ENCODE data around the gene SUGCT.
"Not testable (repeated sequence)": the region's sequence is repeated elsewhere in the genome, so short reads cannot be mapped to it uniquely, and the experiment has no call there.

SUGCT gene

DNA sequence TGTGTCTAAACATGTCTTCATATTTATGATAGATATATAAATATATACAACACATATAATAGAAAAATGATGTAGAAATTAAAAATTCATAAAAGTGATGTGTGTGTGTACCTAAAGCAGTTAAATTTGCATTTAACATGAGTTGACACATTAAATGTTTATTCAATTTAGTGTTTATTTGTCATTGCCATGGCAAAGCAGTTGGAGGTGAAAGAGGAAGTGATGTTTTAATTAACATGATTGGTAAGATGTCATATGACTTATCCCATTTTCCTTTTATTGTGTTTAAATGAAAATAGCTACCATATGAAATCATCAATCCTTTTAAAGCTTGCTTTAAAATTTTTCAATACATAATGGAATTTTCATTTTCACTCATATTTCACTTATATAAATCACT lies 452.6 kb downstream of the SUGCT start:
- DNase-seq: no peak

DNA sequence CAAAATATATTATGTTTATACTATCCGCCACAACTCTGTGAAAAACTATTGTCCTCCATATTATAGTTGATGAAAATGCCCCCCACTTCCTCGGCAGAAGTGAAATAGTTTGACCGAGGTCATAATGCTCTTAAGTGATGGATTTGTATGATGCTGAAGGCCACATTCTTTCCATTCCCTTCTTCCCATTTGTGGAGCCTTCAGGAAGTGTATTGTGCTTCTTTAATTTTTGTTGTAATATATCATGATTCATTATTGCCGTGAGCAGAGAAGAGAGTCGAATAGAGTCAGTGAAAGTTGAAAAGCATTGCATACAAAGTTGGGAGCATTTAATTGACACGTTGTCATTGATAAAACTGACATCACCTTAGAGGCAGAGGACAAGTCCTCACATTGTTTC lies 460.3 kb downstream of the SUGCT start:
- DNase-seq: no peak

DNA sequence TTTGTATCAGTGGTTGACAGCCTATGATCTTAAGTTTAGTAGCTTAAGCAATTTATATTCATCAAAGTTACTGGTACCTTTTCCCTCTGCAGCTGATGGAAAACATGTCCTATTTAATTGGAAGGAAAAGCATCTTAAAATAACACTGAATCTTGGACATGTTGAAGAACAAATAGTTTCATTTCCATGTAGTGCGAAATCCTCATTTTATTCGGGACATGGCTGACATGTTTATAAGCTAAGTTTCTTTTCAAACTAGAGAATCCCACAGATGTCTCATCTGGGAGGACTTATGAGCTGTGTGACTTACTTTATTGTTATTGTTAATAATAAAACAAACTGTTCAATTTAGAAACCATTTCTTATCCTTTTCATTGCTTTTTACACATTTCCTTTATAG lies 461.0 kb downstream of the SUGCT start:
- no peak for DNase-seq

DNA sequence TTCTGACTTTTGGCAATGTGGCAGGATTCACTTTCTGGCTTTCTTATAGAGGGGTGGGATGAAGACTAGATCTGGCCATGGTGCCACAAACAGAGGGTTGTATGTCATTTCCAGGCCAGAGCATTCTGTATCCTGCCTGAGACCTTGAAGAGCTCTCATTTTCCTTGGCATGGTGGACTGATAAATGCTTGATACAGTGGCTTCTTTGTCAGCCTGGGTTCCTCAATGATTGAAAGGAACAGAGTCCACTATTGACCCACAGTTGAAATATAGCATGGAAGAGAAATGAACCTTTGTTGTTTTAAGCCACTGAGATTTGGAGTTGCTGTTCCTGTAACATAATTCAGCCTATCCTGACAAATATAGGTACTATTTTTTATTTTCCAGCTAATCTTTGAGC lies 462.7 kb downstream of the SUGCT start:
- DNase-seq: no peak

DNA sequence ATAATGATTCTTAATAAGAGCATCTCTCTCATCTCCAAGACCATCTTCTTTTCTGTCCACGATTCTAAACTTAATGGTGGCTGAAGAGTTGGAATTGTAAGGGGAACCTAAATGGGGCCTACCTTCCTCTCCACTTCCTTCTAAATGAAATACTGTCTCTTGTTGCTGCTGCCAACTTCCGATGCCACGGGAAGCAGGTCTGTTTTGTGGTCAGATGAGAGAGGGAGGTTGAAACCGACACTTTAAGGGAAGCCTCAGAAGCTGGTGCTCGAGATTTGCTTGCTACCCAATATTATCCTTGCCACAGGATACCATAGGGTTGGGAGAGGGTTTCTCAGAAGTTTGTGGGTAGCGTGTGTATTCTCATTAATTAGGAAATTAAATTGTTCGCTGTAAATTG lies 464.1 kb downstream of the SUGCT start:
- DNase-seq: no peak

DNA sequence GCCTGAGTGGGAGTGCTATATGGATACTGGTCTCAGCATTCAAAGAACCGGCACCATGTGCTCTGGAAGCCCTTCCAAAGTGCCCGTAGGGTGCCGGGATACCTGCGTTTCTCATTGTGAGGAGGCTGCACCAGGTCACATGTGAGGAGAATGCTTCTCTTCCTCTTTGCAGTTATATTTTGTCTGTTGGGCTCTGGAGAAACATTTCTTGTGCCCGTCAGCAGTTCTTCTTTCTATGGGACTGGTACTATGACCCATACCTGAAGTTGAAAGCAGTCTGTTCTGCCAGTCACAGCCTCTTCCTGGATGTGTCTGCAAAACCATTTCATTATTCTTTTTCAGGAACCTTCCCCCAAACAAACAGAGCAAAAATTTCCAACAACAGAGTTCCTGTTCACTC lies 465.0 kb downstream of the SUGCT start:
- DNase-seq: no peak

DNA sequence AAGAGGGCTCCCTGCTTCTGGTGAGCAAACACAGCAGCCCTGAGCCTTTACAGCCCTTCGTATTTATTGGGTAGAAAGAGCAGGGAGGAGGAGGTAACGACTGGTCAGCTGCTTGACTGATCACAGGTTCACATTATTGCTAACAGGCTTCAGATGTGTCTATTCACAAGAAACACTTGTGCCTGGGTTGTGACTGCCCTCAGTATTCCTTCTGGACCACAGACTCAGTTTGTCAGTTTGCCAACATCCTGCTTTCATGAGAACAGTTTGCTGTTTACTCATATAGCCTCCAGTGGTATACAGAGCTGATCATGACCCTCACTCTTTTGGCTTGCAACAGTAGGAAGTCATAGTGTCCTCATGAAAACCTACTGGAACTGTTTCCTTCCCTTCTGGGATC lies 467.5 kb downstream of the SUGCT start:
- not testable (repeated sequence) for DNase-seq

DNA sequence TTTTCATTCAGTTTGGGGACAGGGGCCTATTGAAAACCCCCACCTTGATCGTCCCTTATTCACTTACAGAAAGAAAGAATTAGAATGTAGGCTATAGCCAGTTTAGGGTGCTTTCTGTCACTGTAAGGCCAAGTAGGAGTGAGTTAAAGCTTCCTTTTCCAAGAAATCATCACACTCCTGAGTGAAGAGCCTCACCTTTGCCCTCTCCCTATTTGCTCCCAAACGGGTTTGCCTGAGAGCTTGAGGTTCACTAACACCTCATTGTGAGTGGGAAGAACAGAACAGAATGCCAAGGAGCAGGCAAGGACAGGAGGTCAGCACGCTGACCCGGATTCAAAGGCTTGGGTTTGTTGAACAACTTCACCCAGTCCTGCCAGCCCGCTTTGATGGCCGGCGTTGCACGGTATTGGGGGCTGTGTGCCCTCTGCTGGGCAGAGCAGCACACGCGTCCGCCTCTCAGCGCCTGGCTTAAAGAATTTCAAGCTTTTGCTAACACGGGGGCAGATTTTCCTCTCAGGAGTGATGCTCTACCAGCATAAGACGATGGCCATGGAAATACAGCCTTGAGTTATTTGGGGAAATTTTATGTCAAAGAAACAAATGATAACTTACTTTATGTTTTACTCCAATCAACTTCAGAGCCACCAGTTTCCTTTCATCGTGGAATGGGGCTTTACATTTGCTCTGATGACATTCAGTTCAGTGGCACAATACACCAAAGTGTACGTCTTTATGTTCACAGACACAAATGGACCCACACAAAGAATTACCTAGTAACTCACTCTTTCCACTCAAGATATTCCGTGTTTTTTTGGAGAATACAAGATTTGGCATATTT lies 470.0 kb downstream of the SUGCT start:
- DNase-seq: no peak

DNA sequence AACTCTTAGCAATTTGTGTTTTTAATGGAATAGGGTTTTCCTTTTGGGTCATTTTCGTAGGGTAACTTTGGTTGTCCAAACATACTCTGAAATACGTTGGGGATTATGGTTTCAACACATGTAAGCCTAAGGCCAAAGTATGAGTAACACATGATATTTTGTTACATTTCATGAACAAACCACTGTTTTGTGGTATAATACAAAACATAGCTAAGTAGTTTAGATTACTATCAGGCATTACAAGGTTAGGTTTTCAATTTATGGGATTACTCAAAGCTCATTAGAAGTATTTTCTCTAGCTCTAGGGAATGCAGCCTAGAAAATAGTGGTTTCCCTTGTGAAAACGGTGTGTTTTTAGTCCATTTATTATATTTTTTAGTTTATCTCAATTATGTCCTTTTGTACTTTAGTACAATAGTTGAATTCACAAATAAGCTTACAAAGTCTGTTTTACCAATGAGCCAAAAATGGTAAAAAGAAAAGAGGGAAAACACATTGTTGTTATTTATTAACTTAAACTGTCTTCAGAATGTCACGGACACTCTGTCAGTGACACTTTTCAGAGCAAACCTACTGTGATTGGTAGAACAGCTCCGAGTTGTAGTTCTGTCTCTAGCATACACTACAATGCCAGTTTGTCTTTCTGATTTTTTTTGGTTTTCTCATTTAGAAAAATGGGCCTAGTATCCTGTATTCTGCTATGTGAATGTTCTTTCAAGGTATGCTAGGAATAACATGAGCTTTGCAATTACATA lies 473.7 kb downstream of the SUGCT start:
- DNase-seq: no peak

DNA sequence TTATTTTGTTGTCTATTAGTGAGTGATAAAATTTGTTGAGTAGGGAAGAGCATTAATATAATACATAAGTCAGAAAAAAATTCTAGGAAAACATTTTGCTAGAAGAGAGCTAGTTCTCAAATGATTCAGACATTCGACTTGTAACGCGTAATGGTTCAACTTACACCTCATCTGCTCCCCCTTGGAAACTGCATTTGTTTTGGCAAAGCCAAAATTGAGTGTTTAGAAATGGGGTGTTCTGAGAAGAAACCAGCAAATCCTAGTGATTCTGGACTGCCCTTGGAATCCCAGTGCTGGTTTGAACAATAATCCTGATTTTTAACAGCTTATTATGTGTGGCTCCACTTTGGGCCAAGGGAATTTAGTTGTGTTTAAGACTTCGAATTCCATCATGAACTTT lies 475.7 kb downstream of the SUGCT start:
- DNase-seq: no peak

DNA sequence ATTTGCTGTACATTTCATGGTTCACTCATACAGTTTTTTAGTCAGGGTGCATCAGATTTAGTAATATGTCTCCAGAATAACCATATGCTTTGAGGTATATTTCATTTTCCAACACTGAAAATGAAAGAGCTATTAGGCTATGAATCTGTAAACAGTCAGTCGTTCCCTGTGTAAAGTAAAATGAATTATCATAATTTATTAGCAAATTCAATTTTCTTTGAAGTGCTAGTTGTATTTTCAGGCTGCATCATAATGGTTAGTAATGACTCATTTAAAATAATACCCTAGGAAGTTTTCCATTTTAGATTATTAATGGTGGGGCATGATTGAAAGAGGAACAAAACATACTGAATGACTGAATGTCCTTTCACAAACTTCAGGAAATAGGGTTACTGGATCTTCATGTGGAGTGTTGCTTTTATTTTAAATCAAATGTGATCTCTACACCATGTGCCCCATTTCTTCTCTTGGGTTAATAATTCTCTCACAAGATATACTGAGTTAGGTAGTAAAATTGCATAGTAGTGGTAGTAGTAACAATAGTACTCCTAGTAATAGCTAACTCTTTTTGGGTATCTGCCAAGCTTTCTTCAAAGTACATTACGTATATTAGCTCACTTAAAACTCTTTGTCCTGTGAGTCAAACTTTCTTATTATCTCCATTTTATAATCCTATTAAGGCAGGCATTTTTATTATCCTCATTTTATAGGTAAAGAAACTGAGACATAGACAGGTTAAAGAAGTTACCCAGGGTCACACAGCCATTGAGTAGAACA lies 476.5 kb downstream of the SUGCT start:
- DNase-seq: no peak

DNA sequence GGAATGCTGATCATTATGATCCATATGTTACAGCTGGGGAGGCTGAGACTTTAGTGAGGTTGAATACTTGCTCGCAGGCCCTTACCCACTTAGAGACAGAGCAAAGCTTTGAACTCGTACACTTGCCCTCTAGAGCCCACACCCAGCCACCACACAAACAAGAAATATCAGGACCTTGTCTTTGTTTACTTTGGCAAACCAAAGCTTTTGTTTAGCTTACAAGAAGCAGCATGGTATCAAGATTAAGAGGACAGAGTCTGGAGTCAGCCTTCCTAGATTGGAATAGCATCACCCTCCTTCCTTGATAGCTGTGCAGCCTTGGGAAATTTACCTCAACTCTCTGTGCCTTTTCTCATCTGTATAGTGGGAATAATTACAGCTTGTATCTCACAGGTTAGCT lies 477.5 kb downstream of the SUGCT start:
- no peak for DNase-seq

DNA sequence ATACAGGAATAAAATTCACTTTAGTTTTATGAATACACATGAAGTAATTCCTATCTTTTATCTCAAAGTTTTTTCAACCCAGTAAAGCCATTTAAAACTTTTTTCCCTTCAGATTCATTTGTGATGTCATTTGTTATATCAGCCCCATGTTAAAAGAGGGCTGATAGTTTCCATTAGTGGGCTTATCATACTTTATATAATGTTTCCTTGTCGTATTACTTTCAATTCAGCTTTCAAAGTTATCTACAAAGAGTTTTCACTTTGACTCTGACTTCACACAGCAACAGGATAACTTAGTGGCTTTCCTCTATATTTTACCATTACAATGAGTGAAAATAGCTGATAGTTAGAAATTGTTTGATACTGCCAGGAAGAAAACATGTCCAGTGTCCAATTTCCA lies 484.8 kb downstream of the SUGCT start:
- DNase-seq: no peak

DNA sequence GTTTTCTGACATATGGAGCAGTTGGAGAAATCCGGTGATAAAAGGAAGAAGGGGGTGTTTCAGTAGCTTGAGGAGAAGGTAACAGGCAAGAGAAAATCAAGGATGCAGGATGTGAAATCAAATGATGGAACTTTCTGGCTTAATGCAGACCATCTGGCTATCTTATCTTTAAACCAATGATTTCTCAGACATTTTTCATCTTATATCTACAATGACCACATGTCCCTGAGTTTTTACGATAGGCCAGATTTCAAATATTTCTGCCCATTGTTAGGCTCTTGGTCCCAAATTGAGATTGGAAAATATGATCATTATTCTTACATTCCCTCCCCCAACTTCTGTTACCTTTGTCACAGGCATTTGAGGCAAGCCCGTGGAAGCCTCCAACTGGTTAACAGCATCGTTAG lies 486.8 kb downstream of the SUGCT start:
- DNase-seq: no peak

DNA sequence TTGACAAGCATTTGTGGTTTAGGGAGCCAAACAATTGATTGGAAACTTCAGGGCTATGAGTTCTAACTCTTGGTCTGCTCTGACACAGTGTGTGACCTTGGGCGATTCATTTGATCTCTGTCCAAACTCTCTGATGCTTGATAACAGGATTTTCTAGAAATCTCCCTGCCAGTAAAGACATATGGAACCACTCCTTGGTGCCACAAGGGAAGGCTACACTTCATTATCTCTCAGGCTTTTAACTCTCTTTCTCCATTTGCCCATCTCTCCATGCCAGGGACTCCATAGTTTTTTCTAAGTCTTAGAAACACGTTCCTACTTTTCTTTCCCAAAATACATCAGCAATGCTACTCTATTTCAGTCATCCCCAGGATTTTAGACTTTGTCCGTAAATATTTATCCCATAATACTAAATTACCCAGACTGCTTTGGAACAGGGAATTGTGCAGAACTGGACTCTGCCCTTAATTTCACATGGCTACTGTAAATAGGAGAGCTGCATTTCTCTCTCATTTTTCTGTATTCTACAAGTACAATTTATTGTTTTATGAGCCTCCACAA lies 488.2 kb downstream of the SUGCT start:
- no peak for DNase-seq

DNA sequence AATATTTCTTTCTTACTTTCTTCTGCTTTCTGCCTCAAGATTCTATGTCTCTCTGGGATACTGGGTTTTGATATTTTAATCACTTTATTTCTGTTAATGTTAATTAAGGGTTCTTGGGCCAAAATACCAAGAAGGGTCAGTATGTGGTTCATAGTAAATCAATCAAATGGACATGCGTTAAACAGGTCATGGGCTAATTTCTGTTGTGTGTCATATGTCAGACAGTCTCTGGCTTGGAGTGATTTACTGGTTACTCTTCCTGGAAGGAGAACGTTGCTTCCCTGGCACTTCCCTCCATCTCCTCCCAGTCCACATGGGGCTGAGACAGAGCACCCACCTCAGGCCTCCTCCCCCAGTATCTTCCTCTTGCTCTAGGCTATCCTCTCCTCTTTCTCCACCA lies 489.1 kb downstream of the SUGCT start:
- no peak for DNase-seq

DNA sequence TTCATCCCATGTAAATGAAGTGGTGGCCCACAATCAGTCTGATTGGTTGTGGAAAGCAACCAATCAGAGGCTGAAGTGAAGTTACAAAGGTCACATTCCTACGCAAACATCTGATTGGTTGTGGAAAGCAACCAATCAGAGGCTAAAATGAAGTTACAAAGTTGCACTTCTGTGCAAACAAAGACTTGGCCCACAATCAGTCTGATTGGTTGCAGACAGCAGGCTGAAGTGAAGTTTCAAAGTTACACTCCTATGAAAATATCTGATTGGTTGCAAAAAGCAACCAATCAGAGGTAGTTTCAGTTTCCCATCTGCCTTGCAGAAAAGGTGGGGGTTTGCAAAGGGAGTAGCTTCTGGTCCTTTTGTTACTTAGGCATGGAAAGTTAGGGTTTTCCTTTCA lies 492.6 kb downstream of the SUGCT start:
- DNase-seq: not testable (repeated sequence)

DNA sequence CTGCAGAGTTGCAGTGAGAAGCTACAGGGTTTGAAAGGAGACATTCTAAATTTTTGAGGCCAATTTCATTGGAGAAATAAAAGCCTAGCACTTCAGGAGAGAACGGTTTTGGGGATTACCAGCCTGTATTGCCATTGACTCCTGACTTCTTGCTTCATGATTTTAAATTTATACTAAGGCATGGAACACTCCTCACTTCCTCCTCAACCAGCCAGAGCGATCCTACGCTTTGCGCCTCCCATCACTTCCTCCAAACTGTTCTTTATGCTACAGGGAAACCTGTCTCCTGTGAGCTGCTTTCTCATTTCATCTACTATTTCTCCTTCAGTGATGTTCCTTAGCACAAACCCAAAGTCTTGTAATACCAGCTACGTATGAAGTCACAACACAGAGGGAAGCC lies 495.1 kb downstream of the SUGCT start:
- no peak for DNase-seq

DNA sequence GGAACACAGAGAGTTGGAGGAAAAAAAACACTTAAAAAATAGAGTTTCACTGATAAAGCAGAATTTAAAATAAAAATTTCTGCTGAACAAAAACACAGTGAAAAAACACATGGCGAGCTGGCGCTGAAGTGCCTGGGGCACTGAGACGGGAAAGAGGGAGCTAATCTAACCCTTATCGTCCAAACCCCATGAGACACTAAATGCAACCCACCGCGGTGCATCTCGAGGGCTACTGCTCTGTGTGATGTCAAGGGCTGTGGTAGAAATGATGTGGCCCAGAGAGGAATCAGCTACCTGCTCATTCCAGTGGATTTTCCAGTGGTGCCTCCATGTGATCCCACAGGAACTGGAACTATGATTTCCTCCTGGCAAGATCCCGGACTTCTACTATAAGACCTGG lies 499.3 kb downstream of the SUGCT start:
- no peak for DNase-seq

DNA sequence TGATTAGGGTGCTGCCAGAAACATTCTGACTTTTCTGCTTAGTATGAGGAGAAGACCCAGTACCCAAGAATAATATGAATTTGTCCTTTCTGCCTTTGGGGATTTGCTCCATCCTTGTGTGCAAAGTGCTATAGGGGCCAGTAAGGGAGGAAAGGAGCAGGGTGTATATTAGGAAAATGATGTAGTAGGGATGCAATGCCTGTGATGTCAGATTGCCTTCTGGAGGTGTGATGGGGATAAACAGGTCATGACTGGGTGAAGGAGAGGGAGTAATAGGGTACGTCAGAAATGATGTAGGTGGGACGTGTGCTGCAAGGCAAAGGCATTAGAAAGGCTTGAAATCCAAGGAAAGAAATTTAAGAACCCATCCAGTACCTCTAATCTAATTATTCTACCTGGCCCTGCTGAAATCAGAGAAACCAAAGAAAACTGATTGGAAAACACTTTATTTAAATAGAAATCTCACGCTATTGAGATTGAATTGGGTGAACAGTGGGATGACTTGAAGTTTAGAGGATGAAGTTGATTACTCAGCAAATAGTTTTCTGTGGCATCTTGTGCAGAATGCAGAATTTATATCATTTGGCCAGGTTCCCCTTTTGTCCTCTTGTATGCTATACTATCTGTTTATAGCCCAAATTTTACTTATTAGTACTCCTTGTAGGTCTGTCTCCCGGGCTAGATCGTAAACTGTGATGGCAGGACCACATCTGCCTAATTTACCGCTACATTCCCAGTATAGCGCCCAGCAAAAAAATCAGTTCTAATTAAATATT lies 503.9 kb downstream of the SUGCT start:
- no peak for DNase-seq

DNA sequence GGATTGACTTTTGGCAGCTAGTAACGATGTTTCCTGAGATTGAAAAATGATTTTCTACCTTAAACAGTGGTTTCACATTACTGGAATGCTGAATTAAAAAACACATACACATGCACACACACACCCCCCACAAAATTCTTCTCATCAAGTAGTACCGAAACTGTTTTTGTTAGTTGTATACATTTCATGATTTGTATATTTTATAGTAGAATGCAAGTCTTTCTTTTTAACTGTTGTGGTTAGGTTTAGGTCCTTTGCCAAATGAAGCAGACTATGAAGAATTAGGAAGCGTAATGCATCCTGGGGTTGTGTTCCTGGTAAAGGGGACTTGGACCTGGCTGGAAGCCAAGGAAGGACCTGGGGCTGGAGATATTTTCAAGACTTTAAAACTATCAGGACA lies 505.8 kb downstream of the SUGCT start:
- DNase-seq: no peak

DNA sequence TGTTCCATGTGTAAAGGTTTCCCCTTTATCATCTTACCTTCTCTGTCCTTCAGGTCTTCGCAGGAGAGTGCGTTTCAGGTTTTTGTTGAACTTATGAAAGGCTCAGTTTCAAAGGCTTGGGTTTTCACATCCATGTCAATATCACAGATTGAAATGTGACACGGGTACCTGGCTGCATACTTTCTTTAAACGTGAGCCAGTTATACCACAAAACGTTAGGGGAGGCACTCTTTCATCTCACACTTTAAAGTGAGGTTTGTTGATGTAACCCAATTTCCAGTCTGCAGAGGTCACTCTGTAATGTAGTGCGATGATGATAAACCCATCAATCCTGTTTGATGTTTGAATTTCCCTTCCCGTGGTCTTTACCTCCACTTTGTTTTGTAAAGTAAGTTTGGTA lies 506.9 kb downstream of the SUGCT start:
- no peak for DNase-seq

DNA sequence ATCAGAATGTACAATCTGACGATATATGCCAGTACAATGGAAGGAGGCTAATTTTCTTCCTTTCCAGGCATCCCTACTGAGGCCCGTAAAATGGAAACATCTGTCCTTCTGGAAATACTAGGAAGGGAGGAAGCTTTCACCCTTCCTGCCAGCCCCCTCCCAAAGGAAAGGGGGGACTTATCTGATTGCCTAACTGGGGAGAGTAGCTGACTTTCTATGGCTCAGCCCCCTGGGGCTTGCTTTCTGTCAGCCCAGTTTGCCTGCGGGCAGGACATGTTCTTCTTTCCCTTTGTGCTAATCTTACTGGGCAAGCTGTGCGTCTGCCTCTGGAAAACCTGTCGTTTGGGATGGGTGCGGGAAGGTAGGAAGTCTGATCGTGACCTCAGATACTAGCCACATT lies 508.9 kb downstream of the SUGCT start:
- DNase-seq: no peak
